ENCODE results near the gene CCDC61. TPM values are rescaled to one million over a fixed set of nuclear protein-coding genes. Genes with fewer than 3 reads are reported as not detected.

CCDC61 gene
- polyA plus RNA-seq, 3 donors = 4.3 to 8.8 (median 6.1) TPM

DNA sequence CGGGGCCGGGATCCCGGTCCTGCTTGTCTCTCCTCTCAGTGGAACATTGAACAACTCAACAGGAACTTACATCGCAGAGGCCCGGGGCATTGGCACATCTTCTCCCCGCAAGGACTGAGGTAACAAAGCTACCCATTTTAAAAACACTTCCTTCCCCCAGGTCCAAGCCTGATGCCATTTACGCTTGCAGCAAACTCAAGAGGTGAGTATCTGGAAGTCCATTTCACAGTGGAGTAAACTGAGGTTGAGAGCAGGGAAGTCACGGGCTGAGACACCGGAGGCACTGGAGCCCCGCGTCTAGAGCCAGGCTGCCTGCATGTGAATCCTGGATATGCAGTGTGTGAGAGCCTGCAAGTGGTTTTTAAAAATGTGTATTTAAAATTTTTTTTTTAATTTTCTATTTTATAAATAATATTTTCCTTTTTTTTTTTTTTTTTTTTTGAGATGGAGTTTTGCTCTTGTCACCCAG is 28.1 kb downstream of the CCDC61 start:
- Mint-ChIP-seq H3K27me3 (ENCODE audit: low read depth in 3 of 3) (peaks cover 33 to 57% (median 44%) of the 10 kb centered on the region in 3 donors), H3K4me1 (peaks cover 33% of the 10 kb centered on the region)

DNA sequence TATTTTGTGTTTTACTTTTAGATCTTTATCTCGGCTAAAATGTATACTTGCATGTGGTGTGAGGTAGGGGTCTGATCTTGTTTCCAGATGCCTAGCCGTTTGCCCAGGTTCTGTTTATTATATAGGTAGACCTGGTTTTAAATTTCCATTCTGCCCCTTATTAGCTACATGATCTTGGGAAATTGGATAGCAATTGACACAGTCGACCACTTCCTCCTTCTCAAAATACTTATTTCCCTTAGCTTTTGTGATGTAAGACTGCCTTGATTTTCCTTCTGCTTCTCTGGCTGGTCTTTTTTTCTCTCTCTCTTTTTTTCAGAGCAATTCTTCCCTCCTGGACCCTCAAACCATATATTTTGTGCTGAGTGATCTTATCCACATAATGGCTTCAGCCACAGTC is 30.6 kb downstream of the CCDC61 start:
- Histone ChIP-seq H3K36me3 (replicated peaks in 1 of 2; ENCODE audit: control insufficient read depth in 1 of 2, insufficient read depth in 2 of 2, low read length in 2 of 2) (no peaks in the 10 kb centered on the region), H3K4me2 (replicated peaks; ENCODE audit: extremely low read depth, low read length, poor library complexity, severe bottlenecking) (no peak overlapping the region), H3K27me3 (ENCODE audit: control insufficient read depth in 2 of 2, insufficient read depth in 2 of 2, low read length in 2 of 2) (peaks cover 3 to 38% of the 10 kb centered on the region in 2 donors), H3K4me1 (ENCODE audit: control insufficient read depth in 1 of 2, insufficient read depth in 2 of 2, low read length in 2 of 2) (peaks cover 27 to 33% of the 10 kb centered on the region in 2 donors), H3K9me3 (replicated peaks in 1 of 2; ENCODE audit: control insufficient read depth in 1 of 2, insufficient read depth in 1 of 2, low read length in 2 of 2) (no peaks in the 10 kb centered on the region), H4K20me1 (ENCODE audit: insufficient read depth, low read length) (no peaks in the 10 kb centered on the region), H3K4me3 (replicated peaks in 1 of 3; ENCODE audit: low read depth in 2 of 3, low read length in 3 of 3) (no peak overlapping the region), H3K79me2 (ENCODE audit: insufficient read depth, low read length) (no peaks in the 10 kb centered on the region), H2AFZ (ENCODE audit: insufficient read depth, low read depth, low read length, poor library complexity, severe bottlenecking) (no peak overlapping the region), H3K9ac (ENCODE audit: insufficient read depth, low read length, poor library complexity, severe bottlenecking) (no peak overlapping the region), H3K27ac (ENCODE audit: low read depth in 1 of 2, low read length in 2 of 2) (no peak overlapping the region)
- Mint-ChIP-seq H3K27ac (peak overlapping the region in 1 of 7 donors; percentile 72), H3K36me3 (peaks cover 0 to 2% of the 10 kb centered on the region in 2 donors), H3K4me3 (peak overlapping the region in 1 of 2 donors; percentile 66), H3K27me3 (ENCODE audit: low read depth in 3 of 3) (peaks cover 42 to 67% (median 53%) of the 10 kb centered on the region in 3 donors), H3K9me3 (peaks cover 0 to 3% (median 0%) of the 10 kb centered on the region in 7 donors), H3K4me1 (peaks cover 34% of the 10 kb centered on the region)
- no CpG with 5 or more reads among the region's 3 CpGs for WGBS (ENCODE audit: insufficient coverage)
- peak in 1 of 3 donors; percentile 28 for DNase-seq
- TF ChIP-seq, protein P1, sequence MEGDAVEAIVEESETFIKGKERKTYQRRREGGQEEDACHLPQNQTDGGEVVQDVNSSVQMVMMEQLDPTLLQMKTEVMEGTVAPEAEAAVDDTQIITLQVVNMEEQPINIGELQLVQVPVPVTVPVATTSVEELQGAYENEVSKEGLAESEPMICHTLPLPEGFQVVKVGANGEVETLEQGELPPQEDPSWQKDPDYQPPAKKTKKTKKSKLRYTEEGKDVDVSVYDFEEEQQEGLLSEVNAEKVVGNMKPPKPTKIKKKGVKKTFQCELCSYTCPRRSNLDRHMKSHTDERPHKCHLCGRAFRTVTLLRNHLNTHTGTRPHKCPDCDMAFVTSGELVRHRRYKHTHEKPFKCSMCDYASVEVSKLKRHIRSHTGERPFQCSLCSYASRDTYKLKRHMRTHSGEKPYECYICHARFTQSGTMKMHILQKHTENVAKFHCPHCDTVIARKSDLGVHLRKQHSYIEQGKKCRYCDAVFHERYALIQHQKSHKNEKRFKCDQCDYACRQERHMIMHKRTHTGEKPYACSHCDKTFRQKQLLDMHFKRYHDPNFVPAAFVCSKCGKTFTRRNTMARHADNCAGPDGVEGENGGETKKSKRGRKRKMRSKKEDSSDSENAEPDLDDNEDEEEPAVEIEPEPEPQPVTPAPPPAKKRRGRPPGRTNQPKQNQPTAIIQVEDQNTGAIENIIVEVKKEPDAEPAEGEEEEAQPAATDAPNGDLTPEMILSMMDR (IDR thresholded peaks at IDR 0.05) = no peak
- intact Hi-C loops (cut with micrococcal nuclease) = loop anchor here in 1 of 2 donors (5.0 kb wide), 1 partner anchor 51 kb away; no protein-coding TSS in a partner anchor

More for the DNA sequence above, 28.1 kb downstream of the CCDC61 start:
- no peaks in the 10 kb centered on the region for H3K36me3 ChIP-seq (replicated peaks in 1 of 2; ENCODE audit: control insufficient read depth in 1 of 2, insufficient read depth in 2 of 2, low read length in 2 of 2)
- TF ChIP-seq, protein P1 (IDR thresholded peaks at IDR 0.05) = no peak
- H2AFZ ChIP-seq (ENCODE audit: insufficient read depth, low read depth, low read length, poor library complexity, severe bottlenecking) = peak overlapping the region; percentile 59
- WGBS (ENCODE audit: insufficient coverage) = 13% methylated on average over 6 of the region's 11 CpGs
- H3K9me3 ChIP-seq (replicated peaks in 1 of 2; ENCODE audit: control insufficient read depth in 1 of 2, insufficient read depth in 1 of 2, low read length in 2 of 2) = no peaks in the 10 kb centered on the region
- Mint-ChIP-seq H3K9me3 (peaks cover 0 to 3% (median 0%) of the 10 kb centered on the region in 7 donors), H3K4me3 (peak overlapping the region; percentile 12 to 63), H3K27ac (peak overlapping the region in 1 of 7 donors; percentile 5), H3K36me3 (peaks cover 4 to 11% of the 10 kb centered on the region in 2 donors)
- peaks cover 27 to 33% of the 10 kb centered on the region in 2 donors for H3K4me1 ChIP-seq (ENCODE audit: control insufficient read depth in 1 of 2, insufficient read depth in 2 of 2, low read length in 2 of 2)
- peaks cover 3 to 37% of the 10 kb centered on the region in 2 donors for H3K27me3 ChIP-seq (ENCODE audit: control insufficient read depth in 2 of 2, insufficient read depth in 2 of 2, low read length in 2 of 2)
- peak; percentile 8 to 29 (median 20) for DNase-seq
- peak overlapping the region; percentile 32 for H3K9ac ChIP-seq (ENCODE audit: insufficient read depth, low read length, poor library complexity, severe bottlenecking)
- no peaks in the 10 kb centered on the region for H4K20me1 ChIP-seq (ENCODE audit: insufficient read depth, low read length)
- no peak overlapping the region for H3K27ac ChIP-seq (ENCODE audit: low read depth in 1 of 2, low read length in 2 of 2)
- no peaks in the 10 kb centered on the region for H3K79me2 ChIP-seq (ENCODE audit: insufficient read depth, low read length)
- peak overlapping the region in 1 of 3 experiments; percentile 46 for H3K4me3 ChIP-seq (replicated peaks in 1 of 3; ENCODE audit: low read depth in 2 of 3, low read length in 3 of 3)
- H3K4me2 ChIP-seq (replicated peaks; ENCODE audit: extremely low read depth, low read length, poor library complexity, severe bottlenecking) = peak overlapping the region; percentile 52
- intact Hi-C loops (cut with micrococcal nuclease) = no loop called here
